Muscle of arm (tissue), 14 donors: Measurements from ENCODE around the gene HEXIM2. TPM values are rescaled to one million over a fixed set of nuclear protein-coding genes. Genes with fewer than 3 reads are reported as not detected.
"Not testable (repeated sequence)": the region's sequence is repeated elsewhere in the genome, so short reads cannot be mapped to it uniquely, and the experiment has no call there.

Experiments
- DNase-seq: peaks from one replicate; pipeline ENCODE4 v3.0.0-alpha.2; 2013
- long read RNA-seq, 11 donors: transcript quantifications; one replicate each; lab custom pipeline, GENCODE V29; 2026
- polyA plus RNA-seq, 12 donors: library from polyadenylated mRNA; unstranded; fragments of 120-200 nt; gene quantifications; one replicate each; pipeline ENCODE4 v1.2.1, GENCODE V29; 2013; ENCODE audit not compliant: insufficient read length in 12 of 12

HEXIM2 gene
- 1 to 10 TPM in 10 of 12 donors, not detected in 2; 4.5 to 9.1 (median 6.3) TPM for polyA plus RNA-seq
- long read RNA-seq, donor 1, result 0 reads
- long read RNA-seq, donor 2, partial matches to known transcripts, result 0 of 4 reads
- long read RNA-seq, donor 2, other reads (novel, unspliced or antisense), result 0 of 4 reads
- long read RNA-seq, donor 3, partial matches to known transcripts, result 0 of 1 reads
- long read RNA-seq, donor 3, other reads (novel, unspliced or antisense), result 0 of 1 reads
- long read RNA-seq, donor 4, partial matches to known transcripts, result 0 of 2 reads
- long read RNA-seq, donor 4, other reads (novel, unspliced or antisense), result 0 of 2 reads
- long read RNA-seq, donor 5, partial matches to known transcripts, result 9 of 12 reads
- long read RNA-seq, donor 5, other reads (novel, unspliced or antisense), result 0 of 12 reads
- long read RNA-seq, donor 6, result 0 reads
- long read RNA-seq, donor 7, partial matches to known transcripts, result 0 of 2 reads
- long read RNA-seq, donor 7, other reads (novel, unspliced or antisense), result 0 of 2 reads
- long read RNA-seq, donor 8, partial matches to known transcripts, result 0 of 2 reads
- long read RNA-seq, donor 8, other reads (novel, unspliced or antisense), result 0 of 2 reads
- long read RNA-seq, donor 9, partial matches to known transcripts, result 0 of 1 reads
- long read RNA-seq, donor 9, other reads (novel, unspliced or antisense), result 0 of 1 reads
- long read RNA-seq, donor 10, partial matches to known transcripts, result 0 of 7 reads
- long read RNA-seq, donor 10, other reads (novel, unspliced or antisense), result 0 of 7 reads
- long read RNA-seq, donor 11, partial matches to known transcripts, result 0 of 4 reads
- long read RNA-seq, donor 11, other reads (novel, unspliced or antisense), result 0 of 4 reads

GRCh38 chr17:45161288-45162024, at the start of gene HEXIM2:
HEXIM2 (plus strand) TSS chr17:45161875; CDS start chr17:45162794, 919 bp downstream.
- peak; percentile 100 for DNase-seq

- DNase-seq, result no peak
Observed at GRCh38 chr17:45112559-45113423, 48.9 kb upstream of the HEXIM2 start.

GRCh38 chr17:45113424-45113754, 48.3 kb upstream of the HEXIM2 start:
- DNase-seq, result no peak

- DNase-seq, result no peak
Observed at GRCh38 chr17:45114117-45114932, 47.4 kb upstream of the HEXIM2 start.

DNA sequence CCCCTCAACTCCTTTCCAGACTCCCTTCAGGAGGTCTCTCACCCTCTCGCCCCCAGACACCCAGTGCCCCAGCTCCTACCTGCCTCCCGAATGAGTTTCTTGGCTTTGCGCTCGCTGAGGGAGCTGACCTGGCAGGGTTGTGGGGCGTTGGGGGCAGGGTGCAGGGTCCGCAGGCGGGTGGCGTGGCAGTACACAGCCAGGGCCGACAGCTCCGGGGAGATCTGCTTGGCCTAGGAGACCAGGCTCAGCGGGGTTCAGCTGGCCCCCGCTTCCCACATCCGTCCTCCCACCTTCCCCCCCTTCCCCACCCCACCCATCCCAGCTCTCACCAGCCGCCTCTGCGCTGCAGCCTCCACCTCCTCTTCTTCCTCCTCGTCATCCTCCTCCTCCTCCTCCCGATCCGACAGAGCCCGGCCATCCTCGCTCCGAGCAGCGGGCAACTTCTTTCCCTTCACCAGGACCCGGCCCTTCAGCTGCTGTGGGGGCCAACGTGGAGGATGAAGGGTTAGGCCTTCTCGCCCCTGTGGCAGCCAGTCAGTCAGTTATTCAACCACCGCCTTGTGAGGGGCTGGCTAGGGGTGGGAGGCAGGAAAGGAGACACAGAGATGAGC, 46.6 kb upstream of the HEXIM2 start:
- DNase-seq, result no peak

DNA sequence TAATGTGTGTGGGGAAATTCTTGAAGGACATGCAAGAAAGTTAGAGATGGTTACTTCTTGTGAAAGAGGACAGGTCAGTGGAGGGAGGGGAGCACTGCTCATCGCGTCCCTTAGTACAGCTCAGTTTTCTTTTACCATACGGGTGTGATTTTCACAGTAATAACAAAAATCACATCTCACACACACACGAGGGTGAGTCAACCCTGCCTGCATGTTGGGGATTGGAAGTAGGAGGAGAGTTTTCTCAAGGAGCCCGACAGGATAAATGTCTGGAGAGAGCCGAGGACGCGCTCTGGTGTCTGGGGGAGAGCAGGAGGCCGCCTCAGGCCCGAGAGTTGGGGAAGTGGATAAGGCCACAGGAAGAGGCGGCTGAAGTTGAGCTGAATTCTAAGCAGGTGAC, 45.8 kb upstream of the HEXIM2 start:
- no peak for DNase-seq

DNA sequence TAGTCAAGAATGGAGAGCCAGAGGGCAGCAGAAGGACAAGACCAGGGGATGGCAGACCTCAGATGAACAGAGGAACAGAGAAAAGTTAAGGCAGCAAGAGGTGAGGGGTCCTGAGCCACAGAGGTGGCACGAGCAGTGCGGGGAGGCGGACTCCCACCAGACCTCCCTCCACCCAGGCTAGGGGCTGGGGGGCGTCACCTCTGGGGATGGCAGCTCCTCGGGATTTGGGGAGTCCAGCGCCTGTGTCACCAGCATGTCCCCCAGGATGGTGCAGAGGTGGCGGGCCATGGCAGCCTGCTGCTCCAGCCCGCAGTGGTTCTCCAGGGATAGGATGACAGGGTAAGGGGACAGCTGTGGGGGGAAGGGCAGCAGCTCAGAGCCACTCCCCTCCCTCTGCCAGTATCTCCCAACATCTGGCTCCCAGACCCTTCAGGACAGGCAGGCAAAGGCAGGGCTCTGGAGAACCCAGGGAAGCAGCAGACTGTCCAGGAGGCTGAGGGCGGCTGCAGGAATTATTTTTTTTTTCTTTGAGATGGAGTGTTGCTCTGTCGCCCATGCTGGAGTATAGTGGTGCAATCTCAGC, 45.1 kb upstream of the HEXIM2 start:
- no peak for DNase-seq

DNA sequence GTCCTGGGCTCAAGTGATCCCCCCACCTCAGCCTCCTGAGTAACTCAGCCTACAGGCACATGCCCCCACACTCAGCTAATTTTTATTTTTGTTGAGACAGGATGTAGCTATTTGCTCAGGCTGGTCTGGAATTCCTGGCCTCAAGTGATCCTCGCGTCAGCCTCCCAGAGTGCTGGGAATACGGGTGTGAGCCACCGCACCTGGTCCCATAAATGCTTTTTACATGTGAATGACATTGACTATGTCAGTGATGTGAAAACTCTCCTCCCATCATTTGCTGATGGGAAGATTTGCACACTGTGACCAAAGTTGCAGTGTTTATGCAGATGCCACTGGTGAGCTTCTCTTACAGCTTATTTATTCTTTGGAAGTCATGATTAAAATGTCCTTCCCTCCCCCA, 44.3 kb upstream of the HEXIM2 start:
- DNase-seq, result no peak

GRCh38 chr17:45117848-45118646, 43.6 kb upstream of the HEXIM2 start:
- DNase-seq, result no peak

- no peak for DNase-seq
Observed at GRCh38 chr17:45118691-45119090, 43.0 kb upstream of the HEXIM2 start.

- DNase-seq, result no peak
Observed at GRCh38 chr17:45119964-45120363, 41.7 kb upstream of the HEXIM2 start.

GRCh38 chr17:45120558-45120957, 41.1 kb upstream of the HEXIM2 start:
- DNase-seq, result no peak

DNA sequence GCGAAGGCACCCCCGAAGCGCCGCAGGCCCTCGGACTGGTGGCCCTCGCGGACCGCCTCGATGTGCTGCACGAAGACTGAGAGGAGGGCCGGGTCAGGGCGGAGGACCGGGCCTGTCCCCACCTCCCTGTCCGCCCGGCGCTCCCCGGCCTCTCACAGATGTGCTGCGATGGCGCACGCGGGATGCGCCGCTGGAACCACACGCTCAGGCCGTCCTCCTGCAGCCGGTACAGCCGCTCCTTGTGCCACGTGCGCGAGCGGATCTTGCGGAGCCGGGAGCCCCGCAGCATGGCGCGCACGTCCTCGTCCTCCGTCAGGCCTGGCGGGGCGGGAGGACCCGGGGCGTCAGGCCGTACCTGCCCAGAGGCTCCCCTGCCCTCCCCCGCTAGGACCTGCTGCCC, 40.6 kb upstream of the HEXIM2 start:
- DNase-seq, result no peak

- no peak for DNase-seq
Observed at GRCh38 chr17:45123076-45123770, 38.5 kb upstream of the HEXIM2 start.

DNA sequence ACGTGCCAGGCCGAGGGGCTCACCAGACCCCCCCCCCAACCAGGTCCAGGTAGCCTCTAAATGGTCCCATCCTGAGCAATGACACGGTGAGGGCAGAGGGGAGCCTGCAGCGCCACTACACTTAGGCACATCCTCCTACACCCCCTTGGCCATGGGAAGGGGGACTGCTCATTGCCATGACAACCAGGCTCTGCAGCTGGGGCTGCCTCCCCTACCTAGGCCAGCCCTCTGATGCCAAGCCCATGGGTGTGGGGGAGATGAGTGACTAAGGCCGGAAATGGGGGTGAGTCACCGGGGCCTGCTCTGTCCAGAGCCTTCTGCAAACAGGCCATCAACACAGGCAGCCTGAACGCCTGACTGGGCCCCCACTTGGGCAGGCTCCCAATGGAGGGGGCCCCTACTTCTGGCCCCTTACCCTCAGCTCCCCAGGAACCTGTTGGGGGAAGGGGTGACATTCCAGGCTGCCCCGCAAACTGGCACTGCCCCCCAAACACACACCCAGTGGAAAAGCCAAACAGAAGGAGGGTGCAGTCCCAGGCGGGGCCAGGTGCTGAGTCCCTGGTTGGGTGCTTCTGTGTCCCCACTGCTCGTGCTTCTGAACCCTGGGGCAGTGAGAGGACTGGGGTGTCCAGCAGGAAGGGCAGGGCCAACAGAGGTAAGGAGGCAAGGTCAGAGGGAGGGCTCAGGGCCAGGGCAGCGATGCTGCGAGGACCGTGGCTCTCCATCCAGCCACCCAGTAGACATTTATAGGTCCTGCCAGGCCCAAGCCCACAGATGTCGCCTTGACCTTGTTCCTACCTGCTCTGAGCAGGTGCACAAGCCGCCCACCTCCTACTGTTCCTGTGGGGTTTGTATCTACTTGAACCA, 37.5 kb upstream of the HEXIM2 start:
- no peak for DNase-seq

- DNase-seq, result not testable (repeated sequence)
Observed at GRCh38 chr17:45124797-45125122, 36.9 kb upstream of the HEXIM2 start.

- no peak for DNase-seq
Observed at GRCh38 chr17:45125509-45125908, 36.2 kb upstream of the HEXIM2 start.
